ENCODE data around the gene TSPEAR.

The TSPEAR gene

DNA sequence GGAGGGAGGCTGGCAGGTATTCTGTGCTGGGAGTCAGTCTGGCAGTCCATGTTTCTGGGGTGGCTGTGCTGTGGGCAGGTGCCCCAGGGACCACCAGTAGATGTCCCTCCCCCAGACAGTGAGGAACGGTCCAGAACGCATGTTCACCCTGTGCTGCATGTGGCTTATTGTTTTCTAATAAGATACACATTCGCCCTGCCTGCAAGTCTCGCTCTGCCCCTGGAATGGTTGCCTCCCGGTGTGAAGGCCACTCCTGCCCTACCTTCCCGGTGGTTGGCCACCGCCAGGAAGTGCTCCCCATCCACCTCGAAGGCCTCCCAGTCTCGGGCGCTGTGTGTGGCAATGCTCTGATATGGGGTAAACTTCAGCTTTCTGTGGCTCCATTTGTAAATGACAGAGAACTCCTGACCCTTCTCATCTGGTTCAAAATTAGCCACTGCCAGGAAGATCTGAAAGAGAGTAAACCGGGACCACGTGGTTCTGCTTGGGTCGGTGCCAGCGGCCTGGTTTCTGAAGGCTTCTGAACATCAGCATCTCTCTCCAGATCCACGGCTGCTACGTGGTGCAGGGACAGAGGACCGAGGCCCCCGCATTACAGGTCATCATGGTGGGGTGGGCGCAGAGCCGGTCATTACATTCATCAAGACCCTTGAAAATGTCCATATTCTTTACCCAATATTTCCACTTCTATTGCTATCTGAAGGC is 185.8 kb downstream of the TSPEAR start:
- TF ChIP-seq, protein P1, sequence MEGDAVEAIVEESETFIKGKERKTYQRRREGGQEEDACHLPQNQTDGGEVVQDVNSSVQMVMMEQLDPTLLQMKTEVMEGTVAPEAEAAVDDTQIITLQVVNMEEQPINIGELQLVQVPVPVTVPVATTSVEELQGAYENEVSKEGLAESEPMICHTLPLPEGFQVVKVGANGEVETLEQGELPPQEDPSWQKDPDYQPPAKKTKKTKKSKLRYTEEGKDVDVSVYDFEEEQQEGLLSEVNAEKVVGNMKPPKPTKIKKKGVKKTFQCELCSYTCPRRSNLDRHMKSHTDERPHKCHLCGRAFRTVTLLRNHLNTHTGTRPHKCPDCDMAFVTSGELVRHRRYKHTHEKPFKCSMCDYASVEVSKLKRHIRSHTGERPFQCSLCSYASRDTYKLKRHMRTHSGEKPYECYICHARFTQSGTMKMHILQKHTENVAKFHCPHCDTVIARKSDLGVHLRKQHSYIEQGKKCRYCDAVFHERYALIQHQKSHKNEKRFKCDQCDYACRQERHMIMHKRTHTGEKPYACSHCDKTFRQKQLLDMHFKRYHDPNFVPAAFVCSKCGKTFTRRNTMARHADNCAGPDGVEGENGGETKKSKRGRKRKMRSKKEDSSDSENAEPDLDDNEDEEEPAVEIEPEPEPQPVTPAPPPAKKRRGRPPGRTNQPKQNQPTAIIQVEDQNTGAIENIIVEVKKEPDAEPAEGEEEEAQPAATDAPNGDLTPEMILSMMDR (IDR thresholded peaks at IDR 0.05; ENCODE audit: low read length, missing control alignments), result no peak

DNA sequence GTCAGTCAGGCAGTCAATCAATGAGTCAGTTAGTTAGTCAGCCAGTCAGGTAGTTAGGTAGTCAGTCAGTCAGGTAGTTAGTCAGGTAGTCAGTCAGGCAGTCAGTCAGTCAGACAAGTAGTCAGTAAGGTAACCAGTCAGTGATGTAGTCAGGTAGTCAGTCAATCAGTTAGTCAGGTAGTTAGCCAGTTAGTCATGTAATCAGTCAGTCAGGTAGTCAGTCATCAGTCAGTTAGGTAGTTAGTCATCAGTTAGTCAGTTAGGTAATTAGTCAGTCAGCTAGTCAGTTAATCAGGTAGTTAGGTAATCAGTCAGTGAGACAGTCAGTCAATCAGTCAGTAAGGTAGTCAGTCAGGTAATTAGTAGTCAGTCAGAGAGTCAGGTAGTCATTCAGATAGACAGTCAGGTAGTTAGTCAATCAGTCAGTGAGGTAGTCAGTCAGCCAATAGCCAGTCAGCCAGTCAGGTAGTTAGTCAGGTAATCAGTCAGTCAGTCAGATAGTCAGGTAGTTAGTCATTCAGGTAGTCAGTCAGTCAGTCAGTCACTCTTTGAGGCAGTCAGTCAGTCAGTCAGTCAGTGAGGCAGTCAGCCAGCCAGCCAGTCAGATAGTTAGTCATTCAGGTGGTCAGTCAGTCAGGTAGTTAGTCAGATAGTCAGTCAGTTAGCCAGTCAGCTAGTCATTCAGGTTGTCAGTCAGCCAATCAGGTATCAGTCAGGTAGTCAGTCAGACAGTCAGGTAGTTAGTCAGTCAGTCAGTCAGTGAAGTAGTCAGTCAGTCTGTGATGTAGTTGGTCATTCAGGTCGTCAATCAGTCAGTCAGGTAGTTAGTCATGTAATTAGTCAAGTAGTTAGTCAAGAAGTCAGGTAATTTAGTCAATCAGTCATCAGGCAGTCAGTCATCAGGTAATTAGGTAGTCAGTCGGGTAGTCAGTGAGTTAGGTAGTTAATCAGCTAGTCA is 186.7 kb downstream of the TSPEAR start:
- no peak overlapping the region for H3K4me3 ChIP-seq (replicated peaks; ENCODE audit: low read depth, low read length)
- TF ChIP-seq, protein P1 (IDR thresholded peaks at IDR 0.05; ENCODE audit: low read length, missing control alignments), result no peak
- no peak for DNase-seq (ENCODE audit: low read depth)

More for the DNA sequence above, 185.8 kb downstream of the TSPEAR start:
- no peak for DNase-seq (ENCODE audit: low read depth)
- no peak overlapping the region for H3K4me3 ChIP-seq (replicated peaks; ENCODE audit: low read depth, low read length)

DNA sequence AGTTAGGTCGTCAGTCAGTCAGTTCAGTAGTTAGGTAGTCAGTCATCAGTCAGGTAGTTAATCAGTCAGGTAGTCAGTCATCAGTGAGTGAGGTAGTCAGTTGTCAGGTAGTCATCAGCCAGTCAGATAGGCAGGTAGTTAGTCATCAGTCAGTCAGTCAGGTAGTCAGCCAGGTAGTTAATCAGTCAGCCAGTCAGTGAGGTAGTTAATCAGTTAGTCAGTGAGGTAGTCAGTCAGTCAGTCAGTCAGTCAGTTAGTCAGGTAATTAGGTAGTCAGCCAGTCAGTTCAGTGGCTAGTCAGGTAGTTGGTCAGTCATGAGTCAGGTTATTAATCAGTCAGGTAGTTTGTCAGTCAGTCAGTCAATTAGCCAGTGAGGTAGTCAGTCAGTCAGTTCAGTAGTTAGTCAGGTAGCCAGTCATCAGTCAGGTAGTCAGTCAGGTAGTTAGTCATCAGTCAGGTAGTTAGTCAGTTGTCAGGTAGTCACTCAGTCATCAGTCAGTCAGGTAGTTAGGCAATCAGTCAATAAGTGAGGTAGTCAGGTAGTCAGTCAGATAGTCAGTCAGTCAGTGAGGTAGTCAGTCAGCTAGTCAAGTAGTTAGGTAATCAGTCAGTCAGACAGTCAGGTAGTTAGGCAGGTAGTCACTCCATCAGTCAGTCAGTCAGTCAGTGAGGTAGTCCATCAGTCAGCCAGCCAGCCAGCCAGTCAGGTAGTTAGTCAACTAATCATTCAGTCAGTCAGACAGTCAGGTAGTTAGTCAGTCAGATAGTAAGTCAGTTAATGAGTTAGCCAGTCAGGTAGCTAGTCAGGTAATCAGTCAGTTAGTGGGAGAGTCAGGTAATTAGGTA is 187.6 kb downstream of the TSPEAR start:
- DNase-seq (ENCODE audit: low read depth), result no peak
- H3K4me3 ChIP-seq (replicated peaks; ENCODE audit: low read depth, low read length), result no peak overlapping the region
- TF ChIP-seq, protein P1 (IDR thresholded peaks at IDR 0.05; ENCODE audit: low read length, missing control alignments), result no peak

DNA sequence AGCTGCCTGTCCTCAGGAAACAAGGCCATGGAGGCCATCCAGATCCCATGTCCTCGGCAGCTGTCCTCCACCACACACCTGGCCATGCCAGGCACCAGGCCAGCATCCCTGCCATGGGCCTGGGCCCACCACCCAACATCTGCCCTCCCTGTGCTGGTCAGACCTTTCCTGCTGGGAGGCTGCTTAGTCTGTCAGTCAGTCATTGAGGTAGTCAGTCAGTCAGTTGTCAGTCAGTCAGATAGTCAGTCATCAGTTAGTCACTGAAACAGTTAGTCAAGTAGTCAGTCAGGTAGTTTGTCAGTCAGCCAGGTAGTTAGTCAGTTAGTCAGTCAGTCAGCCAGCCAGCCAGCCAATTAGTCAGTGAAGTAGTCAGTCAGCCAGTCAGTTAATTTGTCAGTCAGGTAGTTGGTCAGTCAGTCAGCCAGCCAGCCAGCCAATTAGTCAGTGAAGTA is 188.6 kb downstream of the TSPEAR start:
- DNase-seq (ENCODE audit: low read depth), result no peak
- H3K4me3 ChIP-seq (replicated peaks; ENCODE audit: low read depth, low read length), result no peak overlapping the region
- TF ChIP-seq, protein P1 (IDR thresholded peaks at IDR 0.05; ENCODE audit: low read length, missing control alignments), result no peak

DNA sequence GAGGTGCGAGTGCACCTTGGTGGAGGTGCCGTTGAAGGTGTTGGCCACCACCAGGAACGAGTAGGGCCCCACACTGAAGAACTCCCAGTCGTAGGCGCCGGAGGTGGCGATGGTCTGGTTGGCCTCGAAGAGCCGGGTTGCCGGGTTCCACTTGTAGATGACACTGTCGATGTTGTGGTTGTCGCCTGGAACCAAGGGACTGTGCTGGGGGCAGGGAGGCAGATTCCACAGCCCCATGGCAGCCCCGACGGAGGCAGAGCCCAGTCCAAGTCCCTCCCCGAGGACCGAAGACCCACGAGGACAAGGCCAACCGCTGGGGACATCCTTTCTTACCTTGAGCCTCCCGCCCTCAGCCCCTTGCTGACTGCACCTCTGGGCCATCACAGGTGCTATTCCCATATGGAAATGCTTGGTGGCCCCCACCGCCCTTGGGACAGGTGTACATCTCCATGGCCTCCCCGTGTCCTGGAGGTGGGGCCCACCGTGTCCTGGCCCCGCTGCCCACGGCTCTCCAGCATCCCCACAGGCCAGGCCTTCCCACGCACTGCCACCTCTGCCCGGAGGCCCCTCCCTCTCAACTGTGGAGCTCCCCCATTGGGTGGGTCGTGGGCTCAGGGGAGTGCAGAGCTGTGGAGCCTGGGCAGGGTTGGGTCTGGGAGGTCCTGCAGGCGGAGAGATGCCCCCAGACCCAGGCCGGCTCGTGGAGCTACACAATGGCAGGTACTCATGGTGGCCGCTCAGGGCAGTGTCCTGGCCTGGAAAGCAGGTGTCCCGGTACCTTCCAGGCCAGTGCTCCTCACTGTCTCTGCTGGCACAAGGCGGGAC is 189.2 kb downstream of the TSPEAR start:
- H3K4me3 ChIP-seq (replicated peaks; ENCODE audit: low read depth, low read length), result no peak overlapping the region
- TF ChIP-seq, protein P1 (IDR thresholded peaks at IDR 0.05; ENCODE audit: low read length, missing control alignments), result no peak
- no peak for DNase-seq (ENCODE audit: low read depth)

Measured in fibroblast of pulmonary artery (primary cell).